ENCODE data around the gene SAP130.

The SAP130 gene

DNA sequence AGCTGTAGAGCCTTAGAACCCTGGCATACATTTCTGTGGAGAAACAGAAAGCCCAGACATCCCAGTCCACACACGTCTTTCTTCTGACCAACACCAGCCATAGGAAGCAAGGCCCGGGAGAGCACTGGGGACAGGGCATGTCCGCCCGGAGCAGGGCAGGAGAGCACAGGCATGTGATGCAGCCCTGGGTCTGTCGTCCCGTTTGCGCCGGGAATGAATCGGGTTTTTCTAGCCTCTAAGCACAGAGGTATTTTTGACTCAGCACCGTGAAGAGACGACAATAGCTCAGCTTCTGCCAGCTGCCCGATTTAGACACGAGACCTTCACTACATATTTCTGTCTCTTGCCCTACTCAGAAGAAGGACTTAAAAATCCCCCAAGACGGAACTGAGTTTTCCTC, 134.8 kb downstream of the SAP130 start:
- no peaks in the 10 kb centered on the region for H3K9me3 ChIP-seq (ENCODE audit: insufficient read depth, low read depth, low read length)
- H3K9me2 ChIP-seq (replicated peaks; ENCODE audit: low read depth, low read length) = no peaks in the 10 kb centered on the region
- no peaks in the 10 kb centered on the region for H3K79me2 ChIP-seq (ENCODE audit: insufficient read depth, low read length)
- H4K20me1 ChIP-seq (ENCODE audit: insufficient read depth, low read length, poor library complexity, severe bottlenecking) = no peaks in the 10 kb centered on the region
- no peak overlapping the region for H3K4me2 ChIP-seq (ENCODE audit: low read depth, low read length, poor library complexity, severe bottlenecking)
- no peak overlapping the region for H3K4me3 ChIP-seq (ENCODE audit: low read length, poor library complexity, severe bottlenecking)
- no peak overlapping the region for H2AFZ ChIP-seq (ENCODE audit: low read length)
- no peaks in the 10 kb centered on the region for H3K4me1 ChIP-seq (ENCODE audit: insufficient read depth, low read length, poor library complexity, severe bottlenecking)
- H3K36me3 ChIP-seq (ENCODE audit: insufficient read depth, low read length) = no peaks in the 10 kb centered on the region
- H3K27me3 ChIP-seq (ENCODE audit: insufficient read depth, low read length, poor library complexity, severe bottlenecking) = no peaks in the 10 kb centered on the region
- H3F3A ChIP-seq (ENCODE audit: low read depth) = no peaks in the 10 kb centered on the region
- no peak overlapping the region for H3K9ac ChIP-seq (ENCODE audit: low read depth, low read length, poor library complexity, severe bottlenecking)
- no peak for TF ChIP-seq EZH2phosphoT487 (IDR thresholded peaks at IDR 0.05; ENCODE audit: borderline replicate concordance)
- TF ChIP-seq, protein P1, sequence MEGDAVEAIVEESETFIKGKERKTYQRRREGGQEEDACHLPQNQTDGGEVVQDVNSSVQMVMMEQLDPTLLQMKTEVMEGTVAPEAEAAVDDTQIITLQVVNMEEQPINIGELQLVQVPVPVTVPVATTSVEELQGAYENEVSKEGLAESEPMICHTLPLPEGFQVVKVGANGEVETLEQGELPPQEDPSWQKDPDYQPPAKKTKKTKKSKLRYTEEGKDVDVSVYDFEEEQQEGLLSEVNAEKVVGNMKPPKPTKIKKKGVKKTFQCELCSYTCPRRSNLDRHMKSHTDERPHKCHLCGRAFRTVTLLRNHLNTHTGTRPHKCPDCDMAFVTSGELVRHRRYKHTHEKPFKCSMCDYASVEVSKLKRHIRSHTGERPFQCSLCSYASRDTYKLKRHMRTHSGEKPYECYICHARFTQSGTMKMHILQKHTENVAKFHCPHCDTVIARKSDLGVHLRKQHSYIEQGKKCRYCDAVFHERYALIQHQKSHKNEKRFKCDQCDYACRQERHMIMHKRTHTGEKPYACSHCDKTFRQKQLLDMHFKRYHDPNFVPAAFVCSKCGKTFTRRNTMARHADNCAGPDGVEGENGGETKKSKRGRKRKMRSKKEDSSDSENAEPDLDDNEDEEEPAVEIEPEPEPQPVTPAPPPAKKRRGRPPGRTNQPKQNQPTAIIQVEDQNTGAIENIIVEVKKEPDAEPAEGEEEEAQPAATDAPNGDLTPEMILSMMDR (conservative IDR thresholded peaks at IDR 0.05; ENCODE audit: low read length) = no peak

DNA sequence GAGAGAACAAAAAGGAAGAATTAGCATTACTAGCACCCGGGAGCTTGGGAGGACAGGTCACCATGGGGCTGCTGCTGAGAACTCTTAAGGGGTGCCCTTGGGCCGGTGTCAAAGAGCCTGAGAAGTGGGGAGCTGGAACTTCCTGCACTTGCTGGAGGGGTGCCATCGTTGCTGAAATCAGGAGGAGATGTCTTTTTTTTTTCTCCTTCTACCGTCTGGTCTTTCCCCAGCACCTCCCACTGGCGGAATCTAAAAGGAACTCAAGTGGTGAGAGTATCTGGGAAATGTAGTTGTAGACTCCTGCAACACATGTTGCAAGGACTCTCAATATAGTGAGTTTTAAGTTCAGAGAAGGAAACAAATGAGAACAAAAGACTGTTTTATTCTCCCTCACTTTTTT, 136.0 kb downstream of the SAP130 start:
- Histone ChIP-seq H3K79me2 (ENCODE audit: insufficient read depth, low read length) (peaks cover 10% of the 10 kb centered on the region), H3K4me1 (ENCODE audit: insufficient read depth, low read length, poor library complexity, severe bottlenecking) (peaks cover 11% of the 10 kb centered on the region), H4K20me1 (ENCODE audit: insufficient read depth, low read length, poor library complexity, severe bottlenecking) (no peaks in the 10 kb centered on the region), H3K4me3 (ENCODE audit: low read length, poor library complexity, severe bottlenecking) (no peak overlapping the region), H3K4me2 (ENCODE audit: low read depth, low read length, poor library complexity, severe bottlenecking) (no peak overlapping the region), H3K9me3 (ENCODE audit: insufficient read depth, low read depth, low read length) (no peaks in the 10 kb centered on the region), H2AFZ (ENCODE audit: low read length) (no peak overlapping the region), H3F3A (ENCODE audit: low read depth) (no peaks in the 10 kb centered on the region), H3K9me2 (replicated peaks; ENCODE audit: low read depth, low read length) (no peaks in the 10 kb centered on the region), H3K36me3 (ENCODE audit: insufficient read depth, low read length) (no peaks in the 10 kb centered on the region), H3K27me3 (ENCODE audit: insufficient read depth, low read length, poor library complexity, severe bottlenecking) (no peaks in the 10 kb centered on the region), H3K9ac (ENCODE audit: low read depth, low read length, poor library complexity, severe bottlenecking) (no peak overlapping the region)
- TF ChIP-seq, protein P1 (conservative IDR thresholded peaks at IDR 0.05; ENCODE audit: low read length) = no peak
- no peak for TF ChIP-seq EZH2phosphoT487 (IDR thresholded peaks at IDR 0.05; ENCODE audit: borderline replicate concordance)
